K562 (cell line): ENCODE measurements around the gene STUM. TPM values are rescaled to one million over a fixed set of nuclear protein-coding genes. Genes with fewer than 3 reads are reported as not detected.

Experiments
- ATAC-seq: fragments of 200-7000 bp; cut with Tn5 transposase; 3 replicates; pipeline ENCODE4 v1.9.1; 2020; ENCODE audit warnings: moderate library complexity
- BruUV-seq: library from RNA; stranded (reverse); fragments of 400-500 nt; replicated peaks from 2 replicates; lab custom pipeline; 2021; lab: Mats Ljungman, UMichigan
- CTCF ChIA-PET: fragments of 300-600 bp; formaldehyde crosslinking; extraction: SDS; loops from one replicate; lab custom pipeline; 2021; ENCODE audit warnings: low intra/inter-chr PET ratio; lab: Yijun Ruan, JAX
- POLR2A ChIA-PET: fragments of 300-600, 350-650 bp; sonication (Branson Sonifier 250); formaldehyde crosslinking; extraction: SDS; loops from one replicate; lab custom pipeline; 2021; ENCODE audit warnings: antibody characterized with exemption, inconsistent platforms; lab: Yijun Ruan, JAX
- DNase-seq, 4 experiments: peaks; one replicate each; pipeline versions ENCODE4 v3.0.0 to v3.0.0-alpha.2; 2011 to 2018; ENCODE audit warnings: low spot score in 3 of 4, mixed read lengths in 3 of 4; ENCODE audit errors: extremely low read depth in 1 of 4
- FAIRE-seq: peaks from 2 replicates; lab custom pipeline; 2011; peaks lifted over from hg19 to GRCh38; lab: Jason Lieb, UNC
- H2AFZ ChIP-seq: 2 replicates; pipeline ENCODE4 v1.6.0; 2011; ENCODE audit warnings: low read depth, low read length, control low read depth, inconsistent platforms
- H3K27ac ChIP-seq: fragments of 200-600 bp; 3 replicates; pipeline ENCODE4 v1.8.0; 2011; ENCODE audit warnings: low read depth, mild to moderate bottlenecking, control low read depth, inconsistent platforms, low read length, moderate library complexity, mixed read lengths; ENCODE audit errors: extremely low read depth
- H3K27me3 ChIP-seq, 2 experiments: fragments of 300-600 bp in 1 of 2; 2 replicates in 1 of 2; 3 replicates in 1 of 2; pipeline versions ENCODE4 v1.6.0 to v1.8.0; 2011; ENCODE audit warnings: inconsistent platforms in 2 of 2, low read length in 2 of 2, mild to moderate bottlenecking in 1 of 2, mixed read lengths in 1 of 2, moderate library complexity in 1 of 2; ENCODE audit not compliant: control insufficient read depth in 2 of 2, insufficient read depth in 2 of 2
- H3K36me3 ChIP-seq: fragments of 300-600 bp; 3 replicates; pipeline ENCODE4 v1.8.0; 2011; ENCODE audit warnings: mild to moderate bottlenecking, low read length, inconsistent platforms; ENCODE audit not compliant: control insufficient read depth, insufficient read depth
- H3K4me1 ChIP-seq, 2 experiments: fragments of 200-600 bp in 1 of 2; replicated peaks in 1 of 2; 2 replicates in 1 of 2; 3 replicates in 1 of 2; pipeline versions ENCODE4 v1.5.1 to v1.8.0; 2011; ENCODE audit warnings: inconsistent platforms in 2 of 2, low read length in 2 of 2, mild to moderate bottlenecking in 1 of 2, mixed read lengths in 1 of 2, moderate library complexity in 1 of 2; ENCODE audit not compliant: control insufficient read depth in 2 of 2, insufficient read depth in 2 of 2
- H3K4me2 ChIP-seq: 2 replicates; pipeline ENCODE4 v1.6.1; 2011; ENCODE audit warnings: low read length, control low read depth, inconsistent platforms, mixed read lengths; ENCODE audit not compliant: insufficient read depth
- H3K4me3 ChIP-seq: fragments of 200-600 bp; sonication (generic), shearing (Covaris generic); 2 replicates; pipeline ENCODE4 v1.5.1; 2016; ENCODE audit warnings: control low read depth, inconsistent platforms
- H3K79me2 ChIP-seq: fragments of 200-600 bp; 3 replicates; pipeline ENCODE4 v1.8.0; 2011; ENCODE audit warnings: low read length, inconsistent platforms; ENCODE audit not compliant: control insufficient read depth, insufficient read depth
- H3K9ac ChIP-seq, 2 experiments: 2 replicates each; pipeline versions ENCODE4 v1.6.0 to v1.6.1; 2011; ENCODE audit warnings: low read depth in 2 of 2, low read length in 2 of 2, control low read depth in 1 of 2, inconsistent platforms in 1 of 2, mild to moderate bottlenecking in 1 of 2, mixed read lengths in 1 of 2; ENCODE audit not compliant: insufficient read depth in 1 of 2
- H3K9me1 ChIP-seq: one replicate; pipeline ENCODE4 v1.6.0; 2011; ENCODE audit warnings: inconsistent platforms, mild to moderate bottlenecking, low read length, moderate library complexity; ENCODE audit not compliant: control insufficient read depth, insufficient read depth
- H3K9me3 ChIP-seq: replicated peaks from 2 replicates; pipeline ENCODE4 v1.5.1; 2011; ENCODE audit warnings: low read depth, low read length, inconsistent platforms; ENCODE audit not compliant: control insufficient read depth, insufficient read depth
- H4K20me1 ChIP-seq: replicated peaks from 2 replicates; pipeline ENCODE4 v1.6.1; 2011; ENCODE audit warnings: low read length, inconsistent platforms, mixed read lengths; ENCODE audit not compliant: control insufficient read depth, insufficient read depth
- ARID4B ChIP-seq: sonication (generic); formaldehyde crosslinking; IDR thresholded peaks from 2 replicates; pipeline ENCODE4 v1.8.0; 2022; ENCODE audit warnings: mild to moderate bottlenecking, missing genetic modification reagents
- BCOR ChIP-seq: fragments of 450-650 bp; IDR thresholded peaks from 2 replicates; pipeline ENCODE4 v1.6.1; 2016
- BHLHE40 ChIP-seq: IDR thresholded peaks from 2 replicates; pipeline ENCODE4 v1.6.1; 2011; ENCODE audit warnings: low read length, improper control_type of control experiment
- CREB1 ChIP-seq, 2 experiments: sonication (generic) in 1 of 2; formaldehyde crosslinking in 1 of 2; IDR thresholded peaks; 2 replicates each; pipeline versions ENCODE4 v1.6.1 to v1.8.0; 2012 to 2022; ENCODE audit warnings: inconsistent platforms in 1 of 2, mild to moderate bottlenecking in 1 of 2, missing genetic modification reagents in 1 of 2, moderate library complexity in 1 of 2
- HOMEZ ChIP-seq: fragments of 250-450 bp; sonication (Bioruptor Pico); IDR thresholded peaks from 2 replicates; pipeline ENCODE4 v1.4.0; 2020; ENCODE audit warnings: mild to moderate bottlenecking, moderate library complexity
- HSF4 ChIP-seq: fragments of 250-450 bp; sonication (Bioruptor Pico); IDR thresholded peaks from 2 replicates; pipeline ENCODE4 v2.1.2; 2022; ENCODE audit warnings: mild to moderate bottlenecking, moderate library complexity, borderline replicate concordance
- KHSRP ChIP-seq: fragments of 450-650 bp; IDR thresholded peaks from 2 replicates; pipeline ENCODE4 v1.6.1; 2017
- PTTG1 ChIP-seq: fragments of 450-650 bp; IDR thresholded peaks from 2 replicates; pipeline ENCODE4 v1.6.1; 2016; ENCODE audit warnings: low read depth, mild to moderate bottlenecking, missing genetic modification characterization, missing compliant biosample characterization
- ZBTB8A ChIP-seq: fragments of 450-650 bp; IDR thresholded peaks from 2 replicates; pipeline ENCODE4 v1.6.1; 2018; ENCODE audit warnings: mild to moderate bottlenecking, moderate library complexity; ENCODE audit not compliant: partially characterized antibody
- ZC3H11A ChIP-seq: IDR thresholded peaks from 2 replicates; pipeline ENCODE4 v1.6.1; 2012; ENCODE audit warnings: low read depth, low read length, improper control_type of control experiment
- WGBS: fragments of 100-300 bp; shearing (Covaris generic); methylation state at CpG from one replicate; pipeline ENCODE4 v1.1.6; 2016; ENCODE audit warnings: low coverage, mixed read lengths; ENCODE audit not compliant: insufficient coverage; ENCODE audit errors: missing lambda C conversion rate; 5-methylcytosine and 5-hydroxymethylcytosine counted together
- in situ Hi-C: fragments of 300-500 bp; cut with MboI; formaldehyde crosslinking; loops from 4 replicates; pipeline ENCODE4 v1.15.0; 2018; ENCODE audit warnings: inconsistent platforms, mixed read lengths
- intact Hi-C: fragments of 100-400 bp; cut with micrococcal nuclease; formaldehyde crosslinking; loops from 2 replicates; pipeline ENCODE4 v1.14.2; 2022
- polyA plus RNA-seq, 8 experiments: library from polyadenylated mRNA; depleted of rRNA in 4 of 8; stranded (reverse) in 5 of 8; unstranded in 3 of 8; fragments of >200 nt; fragmentation: Nextera tagmentation in 2 of 8; fragmentation: Illumina TruSeq in 1 of 8; extraction: Ambion mirVana in 2 of 8; extraction: Trizol in 1 of 8; gene quantifications; 2 replicates each; pipeline versions ENCODE4 v1.2.1 to v1.2.3, GENCODE V29; 2011 to 2014; ENCODE audit warnings: inconsistent platforms in 1 of 8, missing spikeins in 1 of 8
- total RNA-seq, 7 experiments: library from RNA; depleted of rRNA in 6 of 7; stranded (reverse); fragments of >200 nt in 6 of 7; fragmentation: Illumina TruSeq in 2 of 7; extraction: Trizol in 2 of 7; gene quantifications; 2 replicates each; pipeline versions ENCODE4 v1.2.1 to v1.2.3, GENCODE V29; 2011 to 2021; ENCODE audit warnings: low replicate concordance in 1 of 7

Gene STUM
- total and polyA plus RNA-seq, 9 of the 15 experiments (the other 6 are each of a cell fraction or from before 2014, with no cell fraction given), result not detected

- POLR2A ChIA-PET, result interaction anchor here (0.7 to 0.8 kb wide), 3 partner anchors 9 to 1531 kb away, joined by 3 to 4 read pairs (median 3); no protein-coding TSS in a partner anchor
- intact Hi-C loops, result no loop called here
- peaks cover 0 to 3% of the 10 kb centered on the region in 2 experiments; a peak in 1 of 5 replicates for H3K4me1 ChIP-seq
- H3K9me1 ChIP-seq, result no peaks in the 10 kb centered on the region
- no peaks in the 10 kb centered on the region for H3K79me2 ChIP-seq
- H2AFZ ChIP-seq, result no peak overlapping the region
- no peak overlapping the region for H3K4me2 ChIP-seq
- H3K27ac ChIP-seq, result no peak overlapping the region
- no peak for ATAC-seq
- no peak for FAIRE-seq
- DNase-seq, result no peak
- no peak overlapping the region for H3K4me3 ChIP-seq
- H3K9me3 ChIP-seq, result no peaks in the 10 kb centered on the region
- no peaks in the 10 kb centered on the region for H4K20me1 ChIP-seq
- WGBS, result 7% methylated on average over 8 of the region's 8 CpGs
- H3K36me3 ChIP-seq, result no peaks in the 10 kb centered on the region
- H3K9ac ChIP-seq, result no peak overlapping the region
- H3K27me3 ChIP-seq, result peaks cover 24 to 66% of the 10 kb centered on the region in 2 experiments; a peak in 4 of 5 replicates
- CTCF ChIA-PET, result no interaction called here
- TF ChIP-seq HOMEZ (CRISPR knock-in tag) (no peak), BCOR (no peak), BHLHE40 (no peak), ZC3H11A (no peak), HSF4 (CRISPR knock-in tag) (no peak), CREB1 (IDR thresholded peaks at IDR 0.05) (no peak), CREB1 (CRISPR knock-in tag; IDR thresholded peaks at IDR 0.05) (no peak), ZBTB8A (no peak), PTTG1 (tag) (no peak), ARID4B (CRISPR knock-in tag) (no peak), KHSRP (no peak)
- no TSS peak for BruUV-seq
- in situ Hi-C loops, result no loop called here
These were observed 23.8 kb downstream of the STUM start for GRCh38 chr1:226572325-226572726.
